UCSD-AML1 (cell line): ENCODE data around the gene DENND5A.
"Not testable (repeated sequence)": the region's sequence is repeated elsewhere in the genome, so short reads cannot be mapped to it uniquely, and the experiment has no call there.

Experiments
- DNase-seq: peaks from one replicate; lab custom pipeline; 2025; ENCODE audit not compliant: unreplicated experiment; lab: John Stamatoyannopoulos, UW

DENND5A gene

GRCh38 chr11:9219115-9219514, 46.0 kb downstream of the DENND5A start:
- no peak for DNase-seq

GRCh38 chr11:9214765-9215164, 50.4 kb downstream of the DENND5A start:
- DNase-seq, result no peak

- DNase-seq, result no peak
Measured at GRCh38 chr11:9211322-9211721, 53.8 kb downstream of the DENND5A start.

- no peak for DNase-seq
Measured at GRCh38 chr11:9210922-9211320, 54.2 kb downstream of the DENND5A start.

- no peak for DNase-seq
Measured at GRCh38 chr11:9210224-9210921, 54.8 kb downstream of the DENND5A start.

- DNase-seq, result not testable (repeated sequence)
Measured at GRCh38 chr11:9209604-9210003, 55.5 kb downstream of the DENND5A start.

- no peak for DNase-seq
Measured at GRCh38 chr11:9208726-9209501, 56.2 kb downstream of the DENND5A start.

GRCh38 chr11:9207229-9207628, 57.9 kb downstream of the DENND5A start:
- DNase-seq, result no peak

GRCh38 chr11:9206496-9206895, 58.7 kb downstream of the DENND5A start:
- no peak for DNase-seq

GRCh38 chr11:9203691-9204311, 61.3 kb downstream of the DENND5A start:
- peak; percentile 13 for DNase-seq

- DNase-seq, result no peak
Measured at GRCh38 chr11:9201372-9202162, 63.6 kb downstream of the DENND5A start.

GRCh38 chr11:9200471-9200870, 64.7 kb downstream of the DENND5A start:
- no peak for DNase-seq

- no peak for DNase-seq
Measured at GRCh38 chr11:9193316-9193715, 71.8 kb downstream of the DENND5A start.

GRCh38 chr11:9192561-9192960, 72.6 kb downstream of the DENND5A start:
- DNase-seq, result no peak

- not testable (repeated sequence) for DNase-seq
Measured at GRCh38 chr11:9190326-9191016, 74.7 kb downstream of the DENND5A start.

GRCh38 chr11:9188860-9189259, 76.3 kb downstream of the DENND5A start:
- DNase-seq, result not testable (repeated sequence)

- DNase-seq, result no peak
Measured at GRCh38 chr11:9187616-9188015, 77.5 kb downstream of the DENND5A start.

GRCh38 chr11:9184516-9184915, 80.6 kb downstream of the DENND5A start:
- DNase-seq, result no peak

- no peak for DNase-seq
Measured at GRCh38 chr11:9182180-9182871, 82.8 kb downstream of the DENND5A start.

- no peak for DNase-seq
Measured at GRCh38 chr11:9180784-9181183, 84.4 kb downstream of the DENND5A start.
